DND-41 (cell line): Measurements from ENCODE around the gene PCED1A.

Experiments
- ATAC-seq: fragments of 200-7000 bp; cut with Tn5 transposase; 3 replicates; pipeline ENCODE4 v1.9.1; 2021; ENCODE audit warnings: low read depth; ENCODE audit not compliant: insufficient read depth
- DNase-seq: peaks from one replicate; pipeline ENCODE4 v3.0.0-alpha.2; 2020
- H2AFZ ChIP-seq: 2 replicates; pipeline ENCODE4 v1.6.0; 2012; ENCODE audit warnings: low read depth, low read length
- H3K27ac ChIP-seq: 2 replicates; pipeline ENCODE4 v1.5.1; 2012; ENCODE audit warnings: low read length, inconsistent platforms
- H3K27me3 ChIP-seq: fragments of 200-600 bp; sonication (generic); 2 replicates; pipeline ENCODE4 v1.6.0; 2012; ENCODE audit warnings: low read length, mild to moderate bottlenecking, inconsistent platforms; ENCODE audit not compliant: insufficient read depth, poor library complexity
- H3K36me3 ChIP-seq: 2 replicates; pipeline ENCODE4 v1.5.1; 2012; ENCODE audit warnings: low read length, inconsistent platforms; ENCODE audit not compliant: insufficient read depth
- H3K4me1 ChIP-seq: 2 replicates; pipeline ENCODE4 v1.5.1; 2012; ENCODE audit warnings: mild to moderate bottlenecking, low read length; ENCODE audit not compliant: insufficient read depth
- H3K4me2 ChIP-seq: 2 replicates; pipeline ENCODE4 v1.6.0; 2012; ENCODE audit warnings: mild to moderate bottlenecking, moderate library complexity, low read length, inconsistent platforms; ENCODE audit not compliant: insufficient read depth
- H3K4me3 ChIP-seq, 2 experiments: fragments of 200-600 bp in 1 of 2; shearing (Covaris generic) in 1 of 2; 2 replicates each; pipeline ENCODE4 v1.5.1; 2012 to 2016; ENCODE audit warnings: inconsistent platforms in 2 of 2, low read length in 2 of 2, mild to moderate bottlenecking in 2 of 2, low read depth in 1 of 2, moderate library complexity in 1 of 2
- H3K79me2 ChIP-seq: 2 replicates; pipeline ENCODE4 v1.6.0; 2012; ENCODE audit warnings: low read length, inconsistent platforms; ENCODE audit not compliant: insufficient read depth
- H3K9ac ChIP-seq: 2 replicates; pipeline ENCODE4 v1.6.0; 2012; ENCODE audit warnings: low read depth, mild to moderate bottlenecking, inconsistent platforms, low read length, moderate library complexity
- H3K9me3 ChIP-seq: 2 replicates; pipeline ENCODE4 v1.5.1; 2012; ENCODE audit warnings: low read length, moderate library complexity, mild to moderate bottlenecking, inconsistent platforms; ENCODE audit not compliant: insufficient read depth, severe bottlenecking
- H4K20me1 ChIP-seq: 2 replicates; pipeline ENCODE4 v1.6.0; 2012; ENCODE audit warnings: low read length; ENCODE audit not compliant: insufficient read depth
- EZH2 ChIP-seq: IDR thresholded peaks from 3 replicates; pipeline ENCODE4 v1.6.1; 2012; ENCODE audit warnings: borderline replicate concordance, low read depth, mild to moderate bottlenecking, moderate library complexity, low read length, inconsistent platforms; ENCODE audit not compliant: severe bottlenecking
- TF ChIP-seq, protein P1 (sequence below): IDR thresholded peaks from 2 replicates; pipeline ENCODE4 v1.5.1; 2012; ENCODE audit warnings: borderline replicate concordance, low read length, moderate library complexity, mild to moderate bottlenecking; ENCODE audit not compliant: poor library complexity, severe bottlenecking; ENCODE audit errors: extremely low read depth

The PCED1A gene

DNA sequence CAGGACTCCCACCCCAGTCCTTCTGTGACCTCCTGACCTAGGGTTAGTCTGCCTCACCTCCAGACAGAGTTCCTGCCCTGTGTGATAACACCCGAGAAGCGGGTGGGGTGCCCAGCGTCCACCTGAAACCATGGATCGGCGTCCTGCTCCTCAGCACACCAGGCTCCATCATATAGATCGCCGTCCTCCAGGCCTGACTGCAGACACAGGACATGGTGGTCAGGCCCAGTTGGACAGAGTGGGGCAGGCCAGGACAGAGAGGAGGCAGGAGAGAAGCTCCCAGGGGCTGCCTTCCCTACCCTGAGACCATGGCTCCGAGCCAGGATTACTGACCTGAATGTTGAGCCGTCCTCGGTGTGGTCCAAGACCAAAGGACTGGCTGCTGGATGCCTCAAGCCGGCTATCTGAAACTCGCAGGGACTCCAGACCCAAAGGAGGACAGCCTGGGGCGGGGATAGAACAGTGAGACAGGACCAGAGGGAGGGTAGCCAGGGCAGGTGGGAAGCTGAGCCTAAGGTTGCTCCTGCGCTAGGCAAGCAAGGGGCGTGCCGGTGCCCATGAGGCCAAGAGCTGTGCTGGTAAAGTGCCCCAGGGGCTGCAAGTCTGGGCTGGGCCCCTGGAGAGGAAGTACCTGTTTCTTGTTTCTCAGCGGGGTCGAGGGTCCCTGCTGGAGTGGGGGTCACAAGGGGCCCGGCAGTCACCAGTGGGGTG is 42.2 kb downstream of the PCED1A start:
- DNase-seq, result no peak
- Histone ChIP-seq H3K36me3 (no peaks in the 10 kb centered on the region), H2AFZ (no peak overlapping the region), H4K20me1 (peaks cover 23% of the 10 kb centered on the region), H3K27ac (no peak overlapping the region), H3K9ac (no peak overlapping the region), H3K27me3 (peaks cover 35% of the 10 kb centered on the region), H3K4me3 (no peak overlapping the region), H3K79me2 (no peaks in the 10 kb centered on the region), H3K4me1 (no peaks in the 10 kb centered on the region), H3K9me3 (no peaks in the 10 kb centered on the region), H3K4me2 (no peak overlapping the region)
- ATAC-seq, result no peak
- no peak for TF ChIP-seq EZH2
- TF ChIP-seq, protein P1, sequence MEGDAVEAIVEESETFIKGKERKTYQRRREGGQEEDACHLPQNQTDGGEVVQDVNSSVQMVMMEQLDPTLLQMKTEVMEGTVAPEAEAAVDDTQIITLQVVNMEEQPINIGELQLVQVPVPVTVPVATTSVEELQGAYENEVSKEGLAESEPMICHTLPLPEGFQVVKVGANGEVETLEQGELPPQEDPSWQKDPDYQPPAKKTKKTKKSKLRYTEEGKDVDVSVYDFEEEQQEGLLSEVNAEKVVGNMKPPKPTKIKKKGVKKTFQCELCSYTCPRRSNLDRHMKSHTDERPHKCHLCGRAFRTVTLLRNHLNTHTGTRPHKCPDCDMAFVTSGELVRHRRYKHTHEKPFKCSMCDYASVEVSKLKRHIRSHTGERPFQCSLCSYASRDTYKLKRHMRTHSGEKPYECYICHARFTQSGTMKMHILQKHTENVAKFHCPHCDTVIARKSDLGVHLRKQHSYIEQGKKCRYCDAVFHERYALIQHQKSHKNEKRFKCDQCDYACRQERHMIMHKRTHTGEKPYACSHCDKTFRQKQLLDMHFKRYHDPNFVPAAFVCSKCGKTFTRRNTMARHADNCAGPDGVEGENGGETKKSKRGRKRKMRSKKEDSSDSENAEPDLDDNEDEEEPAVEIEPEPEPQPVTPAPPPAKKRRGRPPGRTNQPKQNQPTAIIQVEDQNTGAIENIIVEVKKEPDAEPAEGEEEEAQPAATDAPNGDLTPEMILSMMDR, result no peak

DNA sequence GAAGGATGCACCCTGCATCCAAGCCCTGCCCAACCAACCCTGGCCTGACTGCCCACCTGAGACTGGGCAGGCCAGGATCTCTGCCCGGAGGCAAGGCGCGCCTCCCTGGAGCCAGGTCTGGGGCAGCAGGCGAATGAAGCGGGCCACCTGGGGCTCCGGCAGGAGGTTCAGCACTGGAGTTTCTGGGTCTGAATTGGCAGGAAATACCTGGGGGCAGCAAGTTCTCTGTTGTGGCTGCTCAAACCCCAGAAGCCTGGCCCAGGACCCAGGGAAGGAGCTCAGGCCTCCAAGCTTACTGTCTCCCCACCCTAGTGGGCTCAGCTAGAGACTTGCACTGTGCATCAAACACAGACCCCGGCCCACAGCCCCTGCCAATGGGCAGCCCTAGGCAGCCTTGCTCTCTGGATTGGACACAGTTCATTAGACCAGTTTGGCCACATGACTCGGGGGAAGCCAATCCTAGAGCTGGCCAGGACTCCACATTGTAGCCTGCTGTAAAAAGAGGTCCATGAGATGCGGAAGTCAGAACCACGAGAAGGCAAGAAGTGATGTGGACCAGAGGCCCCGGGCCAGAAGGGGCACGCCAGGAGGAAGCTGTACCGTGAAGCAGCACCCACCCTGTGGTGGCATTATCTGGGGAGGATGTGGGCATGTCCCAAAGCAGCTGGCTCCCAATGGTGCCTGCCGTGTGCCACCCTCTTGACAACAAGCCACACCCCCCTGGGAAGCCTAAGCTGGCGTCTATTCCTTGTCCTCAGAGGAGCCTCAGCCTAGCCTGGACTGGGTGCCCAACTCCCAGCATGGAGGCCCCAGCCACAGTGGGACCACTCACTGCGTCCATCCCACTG is 43.1 kb downstream of the PCED1A start:
- no peak overlapping the region for H3K4me2 ChIP-seq
- H3K4me1 ChIP-seq, result no peaks in the 10 kb centered on the region
- no peak overlapping the region for H2AFZ ChIP-seq
- no peak overlapping the region for H3K9ac ChIP-seq
- peak; percentile 25 for DNase-seq
- peaks cover 23% of the 10 kb centered on the region for H4K20me1 ChIP-seq
- no peak overlapping the region for H3K4me3 ChIP-seq
- no peaks in the 10 kb centered on the region for H3K36me3 ChIP-seq
- peak; percentile 58; the same call in 2 of the 3 replicates for ATAC-seq
- H3K27me3 ChIP-seq, result peaks cover 38% of the 10 kb centered on the region
- no peaks in the 10 kb centered on the region for H3K9me3 ChIP-seq
- no peak for TF ChIP-seq EZH2
- TF ChIP-seq, protein P1, result no peak
- H3K79me2 ChIP-seq, result no peaks in the 10 kb centered on the region
- no peak overlapping the region for H3K27ac ChIP-seq

DNA sequence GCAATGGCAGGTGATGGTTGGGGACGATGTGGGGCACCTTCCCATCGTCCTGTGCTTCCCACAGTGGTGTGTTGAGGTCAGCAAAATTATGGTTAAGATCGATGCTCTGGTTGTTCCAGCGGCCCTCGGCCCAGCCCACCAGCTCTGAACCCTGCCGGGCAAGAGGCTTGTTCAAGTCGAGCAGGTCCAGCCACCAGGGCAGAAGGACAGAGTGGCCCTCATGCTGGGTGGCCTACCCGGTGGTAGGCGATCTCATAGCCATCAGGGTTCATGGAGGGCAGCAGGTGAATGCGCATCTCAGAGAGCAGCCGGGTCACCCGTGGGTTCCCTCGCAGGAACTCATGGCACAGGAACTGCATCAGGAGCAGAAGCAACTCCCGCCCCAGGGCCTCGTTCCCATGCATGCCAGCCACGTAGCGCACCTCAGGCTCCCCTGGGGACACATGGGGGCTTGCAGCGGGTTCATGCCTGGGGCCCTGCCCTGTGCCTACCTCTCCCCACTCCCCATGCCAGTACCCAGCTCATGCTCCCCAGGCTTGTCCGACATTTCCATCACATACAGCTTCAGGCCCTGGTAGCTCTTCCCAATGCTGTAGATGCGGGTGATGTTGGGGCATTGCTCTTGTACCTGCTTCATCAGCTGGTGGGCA is 44.3 kb downstream of the PCED1A start:
- DNase-seq, result no peak
- no peak overlapping the region for H3K9ac ChIP-seq
- H2AFZ ChIP-seq, result no peak overlapping the region
- H3K36me3 ChIP-seq, result no peaks in the 10 kb centered on the region
- peaks cover 31% of the 10 kb centered on the region for H3K27me3 ChIP-seq
- H3K4me1 ChIP-seq, result no peaks in the 10 kb centered on the region
- H4K20me1 ChIP-seq, result peaks cover 23% of the 10 kb centered on the region
- ATAC-seq, result no peak
- no peak overlapping the region for H3K4me3 ChIP-seq
- no peak overlapping the region for H3K27ac ChIP-seq
- no peak for TF ChIP-seq EZH2
- TF ChIP-seq, protein P1, result no peak
- no peaks in the 10 kb centered on the region for H3K9me3 ChIP-seq
- no peak overlapping the region for H3K4me2 ChIP-seq
- no peaks in the 10 kb centered on the region for H3K79me2 ChIP-seq
